OCI-LY7 (cell line): ENCODE results near the gene UMAD1. TPM values are rescaled to one million over a fixed set of nuclear protein-coding genes. Genes with fewer than 3 reads are reported as not detected.

Experiments
- BruUV-seq: library from RNA; stranded (reverse); fragments of 400-500 nt; replicated peaks from 2 replicates; lab custom pipeline; 2021; lab: Mats Ljungman, UMichigan
- CTCF ChIA-PET: fragments of 300-600 bp; sonication (Branson Sonifier 250); formaldehyde crosslinking; loops from one replicate; lab custom pipeline; 2022; ENCODE audit warnings: antibody characterized with exemption; ENCODE audit not compliant: unreplicated experiment; lab: Charles Lee
- POLR2A ChIA-PET: fragments of 300-600 bp; sonication (Branson Sonifier 250); formaldehyde crosslinking; loops from one replicate; lab custom pipeline; 2022; ENCODE audit warnings: antibody characterized with exemption; lab: Charles Lee
- DNase-seq: peaks from one replicate; pipeline ENCODE4 v3.0.0-alpha.2; 2015; ENCODE audit warnings: low spot score
- H2AFZ ChIP-seq: fragments of 200-600 bp; sonication (generic), shearing (Covaris generic); 2 replicates; pipeline ENCODE4 v1.6.1; 2014; ENCODE audit warnings: mild to moderate bottlenecking, antibody characterized with exemption, low read length, moderate library complexity
- H3K27ac ChIP-seq: fragments of 200-600 bp; sonication (generic); 2 replicates; pipeline ENCODE4 v1.5.1; 2014; ENCODE audit warnings: mixed run types, low read depth, mild to moderate bottlenecking, moderate library complexity, low read length, inconsistent platforms; ENCODE audit not compliant: poor library complexity, severe bottlenecking
- H3K36me3 ChIP-seq: fragments of 200-600 bp; sonication (generic); 2 replicates; pipeline ENCODE4 v1.6.1; 2014; ENCODE audit warnings: mild to moderate bottlenecking, antibody characterized with exemption, low read length, moderate library complexity, mixed read lengths; ENCODE audit not compliant: insufficient read depth
- H3K4me1 ChIP-seq: fragments of 200-600 bp; sonication (generic); 2 replicates; pipeline ENCODE4 v1.5.1; 2014; ENCODE audit warnings: mild to moderate bottlenecking, low read length; ENCODE audit not compliant: insufficient read depth, poor library complexity, severe bottlenecking
- H3K4me2 ChIP-seq: fragments of 200-600 bp; sonication (generic); 2 replicates; pipeline ENCODE4 v1.6.1; 2014; ENCODE audit warnings: mild to moderate bottlenecking, low read length
- H3K4me3 ChIP-seq: fragments of 200-600 bp; sonication (generic); 2 replicates; pipeline ENCODE4 v1.5.1; 2014; ENCODE audit warnings: mild to moderate bottlenecking, low read depth, low read length; ENCODE audit not compliant: poor library complexity, severe bottlenecking
- H3K79me2 ChIP-seq: fragments of 200-600 bp; sonication (generic); 2 replicates; pipeline ENCODE4 v1.6.1; 2016; ENCODE audit warnings: low read depth, mild to moderate bottlenecking, low read length, moderate library complexity, mixed read lengths; ENCODE audit not compliant: insufficient read depth
- H3K9me2 ChIP-seq: fragments of 200-600 bp; sonication (generic); 2 replicates; pipeline ENCODE4 v1.6.1; 2016; ENCODE audit warnings: mild to moderate bottlenecking, low read length, mixed read lengths; ENCODE audit not compliant: insufficient read depth
- H3K9me3 ChIP-seq: fragments of 200-600 bp; sonication (generic); 2 replicates; pipeline ENCODE4 v1.6.1; 2014; ENCODE audit warnings: mild to moderate bottlenecking, mixed run types, low read length, mixed read lengths
- H4K20me1 ChIP-seq: fragments of 200-600 bp; sonication (generic); 2 replicates; pipeline ENCODE4 v1.6.1; 2014; ENCODE audit warnings: mild to moderate bottlenecking, antibody characterized with exemption, low read length, moderate library complexity, mixed read lengths; ENCODE audit not compliant: insufficient read depth
- EZH2phosphoT487 ChIP-seq: fragments of 200-600 bp; sonication (generic); IDR thresholded peaks from 2 replicates; pipeline ENCODE4 v1.6.1; 2018; ENCODE audit warnings: low read depth, borderline replicate concordance, mild to moderate bottlenecking, mixed run types, antibody characterized with exemption, low read length, moderate library complexity, mixed read lengths
- intact Hi-C: fragments of 100-400 bp; cut with micrococcal nuclease; formaldehyde crosslinking; loops from one replicate; pipeline ENCODE4 v1.10.0; 2022; ENCODE audit not compliant: unreplicated experiment
- total RNA-seq, 2 experiments: library from RNA; depleted of rRNA in 1 of 2; stranded (reverse); fragments of >200 nt in 1 of 2; shearing (Covaris generic) in 1 of 2; gene quantifications; 2 replicates each; pipeline ENCODE4 v1.2.3, GENCODE V29; 2014 to 2022
- TF ChIP-seq, protein P1 (sequence below): fragments of 200-600 bp; sonication (generic); conservative IDR thresholded peaks from 2 replicates; pipeline ENCODE4 v1.5.1; 2014; ENCODE audit warnings: mild to moderate bottlenecking, antibody characterized with exemption, low read length, moderate library complexity, mixed read lengths

Gene UMAD1
- total RNA-seq, 2 experiments from 2014 or later = 8.7 to 15.2 TPM

DNA sequence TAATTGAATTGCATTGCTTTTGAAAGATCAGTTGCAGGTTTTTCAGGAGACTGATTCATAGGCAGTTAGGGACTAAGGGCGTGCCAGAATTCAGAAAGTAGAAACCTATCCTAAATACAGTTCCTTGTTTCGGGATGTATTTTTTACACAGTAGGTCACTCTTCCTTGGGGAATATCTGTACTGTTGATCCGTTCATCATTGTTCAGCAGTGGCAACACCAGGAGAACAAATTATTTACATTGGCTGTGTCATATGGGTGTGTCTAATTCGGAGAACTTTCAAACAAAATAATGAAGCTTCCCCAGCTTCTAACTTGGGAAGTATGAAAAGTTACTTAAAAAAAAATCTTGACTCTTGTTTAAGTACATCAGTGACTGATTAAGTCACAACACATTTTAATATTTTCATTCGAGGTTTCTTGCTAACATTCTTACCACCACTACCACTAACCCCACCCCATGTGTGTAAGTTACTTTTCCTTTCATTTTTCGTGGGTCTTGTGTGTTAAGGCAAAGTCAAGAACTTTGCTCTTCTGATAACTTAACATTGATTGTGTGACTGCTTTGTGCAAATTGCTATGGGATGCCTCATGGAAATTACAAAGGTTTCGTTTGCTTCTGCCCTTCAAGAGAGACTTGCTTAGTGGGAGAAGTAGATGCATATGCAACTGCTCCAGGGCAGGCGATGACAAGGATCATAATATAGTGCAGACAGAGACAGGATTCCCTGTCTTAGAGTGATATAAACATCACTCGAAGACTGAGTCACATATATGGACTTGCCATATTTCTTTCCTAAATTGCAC, 121.6 kb downstream of the UMAD1 start:
- H4K20me1 ChIP-seq = no peaks in the 10 kb centered on the region
- peak overlapping the region; percentile 93 for H2AFZ ChIP-seq
- H3K36me3 ChIP-seq = no peaks in the 10 kb centered on the region
- TF ChIP-seq, protein P1, sequence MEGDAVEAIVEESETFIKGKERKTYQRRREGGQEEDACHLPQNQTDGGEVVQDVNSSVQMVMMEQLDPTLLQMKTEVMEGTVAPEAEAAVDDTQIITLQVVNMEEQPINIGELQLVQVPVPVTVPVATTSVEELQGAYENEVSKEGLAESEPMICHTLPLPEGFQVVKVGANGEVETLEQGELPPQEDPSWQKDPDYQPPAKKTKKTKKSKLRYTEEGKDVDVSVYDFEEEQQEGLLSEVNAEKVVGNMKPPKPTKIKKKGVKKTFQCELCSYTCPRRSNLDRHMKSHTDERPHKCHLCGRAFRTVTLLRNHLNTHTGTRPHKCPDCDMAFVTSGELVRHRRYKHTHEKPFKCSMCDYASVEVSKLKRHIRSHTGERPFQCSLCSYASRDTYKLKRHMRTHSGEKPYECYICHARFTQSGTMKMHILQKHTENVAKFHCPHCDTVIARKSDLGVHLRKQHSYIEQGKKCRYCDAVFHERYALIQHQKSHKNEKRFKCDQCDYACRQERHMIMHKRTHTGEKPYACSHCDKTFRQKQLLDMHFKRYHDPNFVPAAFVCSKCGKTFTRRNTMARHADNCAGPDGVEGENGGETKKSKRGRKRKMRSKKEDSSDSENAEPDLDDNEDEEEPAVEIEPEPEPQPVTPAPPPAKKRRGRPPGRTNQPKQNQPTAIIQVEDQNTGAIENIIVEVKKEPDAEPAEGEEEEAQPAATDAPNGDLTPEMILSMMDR = no peak
- no peak for TF ChIP-seq EZH2phosphoT487
- DNase-seq = peak; percentile 26
- no peak overlapping the region for H3K27ac ChIP-seq
- no TSS peak for BruUV-seq
- no peaks in the 10 kb centered on the region for H3K9me2 ChIP-seq
- H3K4me3 ChIP-seq = peak overlapping the region; percentile 65
- peaks cover 17% of the 10 kb centered on the region for H3K4me1 ChIP-seq
- intact Hi-C loops = loop anchor here (1.0 to 5.0 kb wide), 4 partner anchors 81 to 455 kb away; no protein-coding TSS in a partner anchor
- H3K4me2 ChIP-seq = peak overlapping the region; percentile 93
- no peaks in the 10 kb centered on the region for H3K9me3 ChIP-seq
- CTCF ChIA-PET = no interaction called here
- POLR2A ChIA-PET = no interaction called here
- H3K79me2 ChIP-seq = no peaks in the 10 kb centered on the region

DNA sequence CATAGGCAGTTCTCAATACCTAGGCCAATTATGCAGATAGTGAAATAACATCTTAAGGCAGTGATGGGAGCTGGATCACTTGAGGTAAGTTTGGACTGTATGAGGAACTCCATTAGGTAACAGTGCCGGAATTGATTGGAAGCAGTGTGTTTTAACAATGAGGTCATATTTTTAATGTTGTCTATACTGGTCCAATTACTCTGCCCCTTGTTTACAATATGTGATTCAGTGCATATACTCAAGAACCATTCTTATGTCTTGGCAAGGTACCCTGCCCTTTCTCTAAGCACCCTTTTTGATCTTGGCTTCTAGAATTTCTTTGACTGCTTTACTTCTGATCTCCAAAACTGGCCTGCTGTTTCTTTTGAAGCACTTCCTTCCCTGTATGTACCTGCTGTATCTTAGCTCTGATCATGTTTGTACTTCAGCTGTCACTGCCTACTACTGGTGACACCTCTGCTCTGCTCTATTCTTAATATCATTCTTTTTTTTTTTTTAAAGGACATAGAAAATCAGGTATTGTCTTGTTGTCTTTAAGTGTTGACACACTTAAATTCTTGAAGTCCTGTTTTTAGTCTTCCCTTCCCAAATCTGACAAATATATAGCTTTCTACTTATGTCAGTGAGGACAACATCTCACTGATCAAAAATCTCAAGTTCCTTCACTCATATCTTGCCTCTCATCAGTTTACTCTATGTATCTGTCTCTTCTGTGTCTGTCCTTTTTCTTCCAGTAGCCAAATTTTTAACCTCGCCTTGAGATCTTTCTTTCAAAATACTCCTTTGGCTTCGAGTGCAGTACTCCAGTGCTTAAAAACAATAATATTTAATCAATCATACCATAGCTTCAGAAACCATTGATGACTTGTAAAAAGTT, 124.2 kb downstream of the UMAD1 start:
- Histone ChIP-seq H3K9me3 (no peaks in the 10 kb centered on the region), H3K4me2 (no peak overlapping the region), H3K4me3 (no peak overlapping the region), H3K79me2 (no peaks in the 10 kb centered on the region), H3K9me2 (no peaks in the 10 kb centered on the region), H2AFZ (no peak overlapping the region), H3K4me1 (peaks cover 17% of the 10 kb centered on the region), H3K27ac (no peak overlapping the region), H4K20me1 (no peaks in the 10 kb centered on the region), H3K36me3 (no peaks in the 10 kb centered on the region)
- intact Hi-C loops = loop anchor here (5.0 kb wide), 2 partner anchors 167 to 273 kb away; no protein-coding TSS in a partner anchor
- CTCF ChIA-PET = no interaction called here
- POLR2A ChIA-PET = interaction anchor here (0.6 to 3.3 kb wide), 15 partner anchors 8 to 447 kb away, joined by 3 to 27 read pairs (median 3); no protein-coding TSS in a partner anchor
- BruUV-seq = no TSS peak
- no peak for DNase-seq
- TF ChIP-seq EZH2phosphoT487 = no peak
- TF ChIP-seq, protein P1 = peak; percentile 44
